HG02970 (cell line): ENCODE data around the gene CRX.
"Not testable (repeated sequence)": the region's sequence is repeated elsewhere in the genome, so short reads cannot be mapped to it uniquely, and the experiment has no call there.

Experiments
- ATAC-seq: cut with Tn5 transposase; IDR thresholded peaks from one replicate; pipeline ENCODE4 v1.9.1; 2021; ENCODE audit warnings: mild to moderate bottlenecking, moderate library complexity, moderate number of reproducible peaks; ENCODE audit not compliant: unreplicated experiment, low FRiP score

CRX gene

DNA sequence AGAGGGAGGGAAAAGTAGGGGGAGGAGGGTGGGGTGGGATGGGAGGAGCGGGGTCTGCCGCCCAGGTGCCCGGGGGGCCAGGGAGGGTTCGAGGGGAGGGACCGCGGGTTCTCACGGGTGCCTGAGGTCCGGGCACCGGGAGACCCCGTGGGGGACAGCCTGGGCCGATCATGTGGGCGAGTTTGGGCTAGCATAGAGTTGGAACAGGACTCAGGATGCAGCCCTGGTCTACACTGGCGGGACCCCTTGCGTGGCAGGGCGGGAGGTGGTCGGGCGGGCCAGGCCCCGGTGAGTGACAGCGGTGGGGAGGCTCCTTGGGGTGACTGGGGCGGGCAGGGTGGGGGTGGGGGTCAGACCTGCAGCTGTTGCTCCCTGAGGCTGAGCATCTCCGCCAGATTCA is 18.6 kb upstream of the CRX start:
- ATAC-seq = not testable (repeated sequence)

DNA sequence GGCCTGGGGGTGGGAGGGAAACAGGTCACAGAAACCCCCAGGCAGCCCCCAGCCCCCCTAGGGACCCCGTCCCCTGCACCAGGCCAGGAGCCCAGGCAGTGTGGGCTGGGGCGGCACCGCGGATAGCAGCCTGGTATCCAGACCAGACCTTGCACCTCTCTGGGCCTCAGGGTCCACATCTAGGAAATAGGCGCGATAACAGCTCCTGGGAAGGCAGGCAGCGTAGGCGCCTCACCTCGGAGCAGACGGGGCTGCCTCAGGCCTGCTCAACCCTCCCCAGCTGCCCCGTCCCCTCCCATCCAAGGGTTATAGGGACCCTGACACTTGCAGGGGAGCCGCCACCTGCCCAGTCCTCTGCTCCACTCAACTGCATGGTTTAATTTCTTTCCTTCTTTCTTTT is 18.1 kb upstream of the CRX start:
- not testable (repeated sequence) for ATAC-seq

DNA sequence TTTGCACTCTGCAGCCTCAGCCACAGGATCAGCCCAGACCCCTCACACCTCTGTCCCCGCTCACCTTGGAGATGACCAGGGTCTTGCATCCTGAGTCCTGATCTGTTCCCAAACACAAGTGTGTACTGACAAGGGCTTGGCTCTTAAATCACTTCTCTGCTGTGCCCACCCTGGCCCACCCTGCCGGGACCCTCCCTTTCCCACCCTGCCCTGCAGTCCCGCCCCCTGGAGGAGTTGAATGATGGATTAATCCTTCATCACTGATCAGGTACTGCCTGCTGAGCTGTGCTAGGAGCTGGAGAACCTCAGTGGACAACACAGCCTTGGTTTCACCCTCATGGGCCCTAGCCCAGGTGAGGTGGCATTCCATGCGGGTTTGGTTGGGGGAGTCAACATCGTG is 17.3 kb upstream of the CRX start, which contains the start of gene TPRX1:
TSS of gene TPRX1 (minus strand) at position 101 of the 400 bp plus-strand sequence. CDS start at position 89, 12 bp downstream.
- ATAC-seq = not testable (repeated sequence)

DNA sequence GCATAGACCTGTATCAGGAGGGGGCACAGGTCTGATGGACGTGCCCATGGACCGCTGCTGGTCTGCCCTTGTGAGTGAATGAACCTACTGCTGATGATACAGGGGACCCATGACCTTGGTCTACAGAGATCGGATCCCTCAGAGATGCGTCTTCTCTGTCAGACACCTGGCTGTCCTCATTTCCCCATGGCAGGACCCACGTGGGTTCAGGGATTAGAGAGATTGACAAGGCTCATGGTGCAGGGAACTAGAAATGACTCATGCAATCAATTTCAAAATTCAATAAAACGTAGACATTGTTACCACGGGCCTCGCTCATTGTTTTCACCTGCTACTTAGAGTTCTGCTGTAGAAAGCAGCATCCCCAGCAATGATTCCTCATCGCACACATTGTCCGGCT is 16.4 kb upstream of the CRX start:
- no peak for ATAC-seq

DNA sequence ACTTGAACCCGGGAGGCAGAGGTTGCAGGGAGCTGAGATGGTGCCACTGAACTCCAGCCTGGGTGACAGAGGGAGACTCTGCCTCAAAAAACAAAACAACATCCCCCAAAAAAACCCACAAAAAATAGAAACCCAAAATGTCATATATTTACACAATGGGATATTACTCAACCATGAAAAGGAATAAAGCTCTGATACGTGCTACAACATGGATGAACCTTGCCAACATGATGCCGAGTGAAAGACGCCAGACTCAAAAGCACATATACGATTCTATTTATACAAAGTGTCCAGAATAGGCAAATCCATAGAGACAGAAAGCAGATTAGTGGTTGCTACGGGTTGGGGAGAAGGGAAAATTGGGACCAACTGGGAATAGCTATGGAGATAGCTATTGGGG is 15.3 kb upstream of the CRX start:
- ATAC-seq = no peak

DNA sequence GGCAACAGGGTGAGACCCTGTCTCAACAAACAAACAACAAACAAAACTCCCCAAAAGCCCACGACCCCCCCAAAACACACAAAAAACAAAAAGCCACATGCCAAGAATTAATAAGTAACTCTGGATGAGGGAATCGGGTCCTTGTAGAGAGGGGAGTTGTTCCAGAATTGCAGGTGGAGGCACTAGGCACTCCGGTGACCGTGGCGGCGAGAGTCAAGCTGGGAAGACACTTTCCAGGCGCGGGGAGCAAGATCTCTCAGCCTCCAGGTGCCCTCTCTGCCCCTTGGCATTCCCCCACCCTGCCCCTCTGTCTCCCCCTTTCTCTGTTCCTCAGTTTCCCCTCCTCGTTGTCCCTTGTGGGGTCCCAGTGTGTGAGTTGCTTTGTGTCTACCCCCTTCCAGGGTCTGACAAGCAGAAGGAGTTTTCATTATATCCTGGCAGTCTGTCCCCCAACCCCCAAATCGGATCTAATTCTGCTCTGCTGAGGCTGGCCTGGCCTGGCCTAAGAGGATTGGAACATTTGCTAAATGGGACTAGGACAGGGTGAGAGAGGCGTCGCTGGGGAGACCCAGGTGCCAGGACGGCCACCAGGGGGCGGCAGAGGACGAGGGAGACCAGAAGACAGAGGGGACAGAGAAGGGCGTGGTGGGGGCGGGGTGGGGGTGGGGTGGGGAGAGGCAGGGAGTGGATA is 8.3 kb upstream of the CRX start:
- no peak for ATAC-seq

DNA sequence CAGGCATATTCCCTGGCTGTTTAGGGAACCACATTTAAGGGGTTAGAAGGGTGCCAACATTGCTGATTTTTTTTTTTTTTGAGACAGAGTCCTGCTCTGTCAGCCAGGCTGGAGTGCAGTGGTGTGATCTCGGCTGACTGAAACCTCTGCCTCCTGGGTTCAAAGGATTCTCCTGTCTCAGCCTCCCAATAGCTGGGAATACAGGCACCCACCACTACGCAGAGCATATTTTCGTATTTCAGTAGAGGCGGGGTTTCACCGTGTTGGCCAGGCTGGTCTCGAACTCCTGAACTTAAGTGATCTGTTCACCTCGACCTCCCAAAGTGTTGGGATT is 7.8 kb upstream of the CRX start:
- ATAC-seq = no peak

DNA sequence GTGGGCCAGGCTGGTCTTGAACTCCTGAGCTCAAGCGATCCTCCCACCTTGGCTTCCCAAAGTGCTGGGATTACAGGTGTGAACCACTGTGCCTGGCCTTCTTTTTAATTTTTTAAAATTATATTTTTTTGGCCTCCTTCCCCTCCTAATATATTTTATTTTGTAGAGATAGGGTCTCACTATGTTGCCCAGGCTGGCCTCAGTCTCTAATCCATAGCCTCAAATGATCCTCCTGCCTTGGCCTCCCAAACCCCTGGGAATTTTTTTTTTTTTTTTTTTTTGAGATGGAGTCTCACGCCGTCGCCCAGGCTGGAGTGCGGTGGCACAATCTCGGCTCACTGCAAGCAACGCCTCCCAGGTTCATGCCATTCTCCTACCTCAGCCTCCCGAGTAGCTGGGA is 5.5 kb upstream of the CRX start:
- not testable (repeated sequence) for ATAC-seq

DNA sequence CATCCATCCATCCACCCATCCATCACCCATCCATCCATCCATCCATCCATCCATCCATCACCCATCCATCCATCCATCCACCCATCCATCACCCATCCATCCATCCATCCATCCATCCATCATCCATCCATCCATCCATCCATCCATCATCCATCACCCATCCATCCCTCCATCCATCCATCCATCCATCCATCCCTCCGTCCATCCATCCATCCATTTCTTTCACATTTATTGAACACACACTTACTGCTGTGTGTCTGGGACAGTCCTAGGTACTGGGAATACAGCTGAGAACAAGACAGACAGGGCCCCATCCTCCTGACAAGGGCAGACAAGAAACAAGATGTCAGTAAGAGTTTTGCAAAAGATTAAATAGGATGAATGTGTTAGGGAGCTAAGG is 3.5 kb upstream of the CRX start:
- ATAC-seq = not testable (repeated sequence)

DNA sequence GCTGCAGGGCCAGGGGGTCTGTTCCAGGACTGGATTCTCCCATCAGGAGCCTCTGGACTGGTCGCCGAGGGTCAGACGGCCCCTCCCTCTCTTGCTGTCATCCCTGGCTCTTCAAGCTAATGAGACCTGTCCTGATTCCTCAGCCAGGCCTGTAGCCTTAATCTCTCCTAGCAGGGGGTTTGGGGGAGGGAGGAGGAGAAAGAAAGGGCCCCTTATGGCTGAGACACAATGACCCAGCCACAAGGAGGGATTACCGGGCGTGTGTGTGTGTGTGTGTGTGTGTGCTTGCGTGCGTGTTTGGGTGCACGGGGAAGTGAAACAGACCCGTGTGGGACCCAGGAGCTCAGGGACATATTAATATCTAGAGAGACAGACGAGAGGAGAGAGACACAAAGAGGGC is 1.9 kb upstream of the CRX start:
- ATAC-seq = no peak

DNA sequence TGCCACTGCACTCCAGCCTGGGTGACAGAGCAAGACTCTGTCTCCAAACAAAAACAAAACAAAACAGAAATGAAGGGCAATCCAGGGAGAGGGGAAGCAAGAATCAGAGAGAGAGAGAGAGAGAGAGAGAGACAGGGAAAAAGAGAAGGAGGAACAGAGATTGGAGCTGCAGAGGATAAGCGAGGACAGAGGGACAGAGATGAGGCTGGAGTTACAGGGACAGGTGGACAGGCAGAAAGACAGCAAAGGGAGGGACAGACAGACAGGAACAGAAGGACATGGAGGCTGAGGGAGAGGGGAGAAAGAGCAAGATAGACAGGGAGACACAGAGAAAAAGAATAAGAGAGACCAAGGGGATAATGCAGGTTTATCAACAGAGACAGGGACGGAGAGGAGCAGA is 1.3 kb upstream of the CRX start:
- no peak for ATAC-seq

DNA sequence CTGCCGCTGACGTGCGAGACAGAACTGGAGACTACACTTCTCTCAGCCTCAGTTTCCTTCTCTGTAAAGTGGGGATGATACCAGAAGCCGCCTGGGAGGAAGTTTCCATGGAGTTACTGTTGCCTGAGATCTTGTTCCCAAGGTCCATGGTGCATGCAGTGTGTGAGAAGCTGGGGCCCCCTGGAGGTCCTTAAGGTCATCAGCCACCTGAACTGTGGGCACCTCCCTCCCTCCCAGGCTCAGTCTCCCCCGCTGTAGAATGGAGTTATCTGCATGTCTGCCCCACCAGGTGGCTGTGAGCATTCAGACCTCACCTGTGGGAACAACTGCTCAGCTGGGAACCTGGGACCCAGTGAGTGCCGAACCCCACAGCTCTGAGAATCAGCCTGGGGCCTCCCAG is 2.7 kb downstream of the CRX start:
- ATAC-seq = no peak

DNA sequence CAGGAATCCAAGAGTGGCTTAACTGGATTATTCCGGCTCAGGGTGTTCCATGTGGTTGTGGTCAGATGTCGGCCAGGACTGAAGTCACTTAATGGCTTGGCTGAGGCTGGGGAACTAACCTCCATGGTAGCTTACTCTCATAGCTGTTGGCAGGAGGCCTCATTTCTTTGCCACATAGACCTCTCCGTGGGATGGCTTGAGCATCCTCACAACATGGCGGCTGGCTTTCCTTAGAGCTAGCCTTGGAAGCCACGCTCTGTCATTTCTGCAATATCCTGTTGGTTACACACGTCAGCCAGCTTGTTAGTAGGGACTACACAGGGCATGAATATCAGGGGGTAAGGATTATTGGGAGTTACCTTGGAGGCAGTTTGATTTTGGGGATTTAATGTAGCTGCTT is 5.1 kb downstream of the CRX start:
- ATAC-seq = no peak

DNA sequence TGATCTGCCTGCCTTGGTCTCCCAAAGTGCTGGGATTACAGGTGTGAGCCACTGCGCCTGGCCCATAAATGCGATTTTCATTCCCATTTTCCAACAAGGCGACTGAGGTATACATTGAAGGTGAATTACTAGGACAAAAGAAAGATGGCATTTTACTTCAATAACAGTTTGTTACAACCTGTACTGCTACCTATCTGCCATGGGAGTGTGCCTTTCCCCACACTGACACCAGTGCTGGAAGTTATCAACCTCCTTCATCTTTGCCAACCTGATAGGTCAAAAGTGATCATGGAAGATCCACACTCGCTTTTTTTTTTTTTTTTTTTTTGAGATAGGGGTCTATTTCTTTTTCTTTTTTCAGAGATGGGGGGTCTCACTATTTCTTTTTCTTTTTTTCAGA is 11.0 kb downstream of the CRX start:
- no peak for ATAC-seq

DNA sequence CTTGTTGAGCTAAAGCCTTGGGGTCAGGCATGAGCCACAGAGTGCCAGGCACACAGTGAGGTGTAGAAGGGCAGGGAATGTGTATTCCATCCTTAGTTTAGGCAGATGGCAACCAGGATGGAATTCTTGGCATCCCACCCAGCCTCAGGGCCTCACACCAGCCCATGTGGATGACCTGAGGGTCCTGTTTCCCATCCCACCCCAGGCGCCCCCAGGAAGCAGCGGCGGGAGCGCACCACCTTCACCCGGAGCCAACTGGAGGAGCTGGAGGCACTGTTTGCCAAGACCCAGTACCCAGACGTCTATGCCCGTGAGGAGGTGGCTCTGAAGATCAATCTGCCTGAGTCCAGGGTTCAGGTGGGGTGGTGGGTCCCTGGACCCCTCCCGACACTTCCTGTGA is 14.3 kb downstream of the CRX start:
- ATAC-seq = no peak

DNA sequence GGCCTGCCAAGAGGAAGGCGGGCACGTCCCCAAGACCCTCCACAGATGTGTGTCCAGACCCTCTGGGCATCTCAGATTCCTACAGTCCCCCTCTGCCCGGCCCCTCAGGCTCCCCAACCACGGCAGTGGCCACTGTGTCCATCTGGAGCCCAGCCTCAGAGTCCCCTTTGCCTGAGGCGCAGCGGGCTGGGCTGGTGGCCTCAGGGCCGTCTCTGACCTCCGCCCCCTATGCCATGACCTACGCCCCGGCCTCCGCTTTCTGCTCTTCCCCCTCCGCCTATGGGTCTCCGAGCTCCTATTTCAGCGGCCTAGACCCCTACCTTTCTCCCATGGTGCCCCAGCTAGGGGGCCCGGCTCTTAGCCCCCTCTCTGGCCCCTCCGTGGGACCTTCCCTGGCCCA is 17.7 kb downstream of the CRX start:
- ATAC-seq = no peak

DNA sequence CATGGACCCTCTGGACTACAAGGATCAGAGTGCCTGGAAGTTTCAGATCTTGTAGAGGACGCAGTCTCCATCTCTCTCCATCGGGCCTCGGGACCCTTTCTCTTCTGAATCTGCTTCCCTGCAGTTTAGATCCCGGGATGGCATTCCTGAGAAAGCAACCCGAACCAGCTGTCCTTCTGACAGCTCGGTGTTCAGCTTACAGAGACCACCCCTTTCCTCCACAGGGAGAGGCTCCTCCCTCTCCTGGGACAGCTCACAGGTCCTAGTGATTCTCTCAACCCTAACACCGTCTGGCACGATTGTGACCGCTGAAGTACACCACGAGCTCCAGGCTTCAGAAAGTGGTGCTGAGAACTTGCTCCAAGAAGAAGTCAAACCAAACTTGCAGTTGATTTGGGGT is 18.2 kb downstream of the CRX start:
- no peak for ATAC-seq

DNA sequence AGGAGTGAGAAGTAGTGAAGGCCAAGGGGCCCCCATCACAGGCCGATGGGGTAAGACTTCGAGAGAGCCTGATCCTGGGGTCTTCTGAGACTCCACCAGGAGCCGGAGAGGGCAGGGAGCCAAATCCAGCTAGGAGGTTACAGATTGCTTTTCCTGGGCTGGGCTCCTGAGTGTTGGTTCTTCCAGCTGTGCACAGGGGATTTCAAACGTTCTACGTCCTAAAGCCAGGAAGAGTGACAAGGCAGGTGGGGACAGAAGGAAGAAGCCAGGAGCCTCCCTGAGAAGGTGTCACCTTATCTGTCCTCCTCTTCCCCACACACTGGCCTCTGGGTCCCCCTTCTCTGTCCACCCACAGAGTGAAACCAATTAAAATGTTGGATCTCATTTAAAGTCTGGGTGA is 21.2 kb downstream of the CRX start:
- ATAC-seq = no peak

DNA sequence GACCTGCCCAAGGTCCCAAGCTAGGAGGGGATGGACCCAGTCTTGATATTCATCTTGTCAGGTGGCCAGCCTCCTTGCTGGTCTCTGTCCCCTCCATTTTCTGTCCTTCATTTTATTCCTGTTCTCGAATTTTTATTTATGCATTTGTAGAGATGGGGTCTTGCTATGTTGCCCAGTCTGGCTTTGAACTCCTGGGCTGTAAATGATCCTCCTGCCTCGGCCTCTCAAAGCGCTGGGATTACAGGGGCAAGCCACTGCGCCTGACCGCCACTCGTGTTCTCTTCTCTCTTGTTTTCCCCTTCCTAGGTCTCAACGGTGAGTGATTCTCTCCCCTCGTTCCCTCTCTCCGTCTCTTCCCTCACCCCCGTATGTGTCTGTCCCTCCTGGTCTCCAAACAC is 26.7 kb downstream of the CRX start:
- ATAC-seq = no peak

DNA sequence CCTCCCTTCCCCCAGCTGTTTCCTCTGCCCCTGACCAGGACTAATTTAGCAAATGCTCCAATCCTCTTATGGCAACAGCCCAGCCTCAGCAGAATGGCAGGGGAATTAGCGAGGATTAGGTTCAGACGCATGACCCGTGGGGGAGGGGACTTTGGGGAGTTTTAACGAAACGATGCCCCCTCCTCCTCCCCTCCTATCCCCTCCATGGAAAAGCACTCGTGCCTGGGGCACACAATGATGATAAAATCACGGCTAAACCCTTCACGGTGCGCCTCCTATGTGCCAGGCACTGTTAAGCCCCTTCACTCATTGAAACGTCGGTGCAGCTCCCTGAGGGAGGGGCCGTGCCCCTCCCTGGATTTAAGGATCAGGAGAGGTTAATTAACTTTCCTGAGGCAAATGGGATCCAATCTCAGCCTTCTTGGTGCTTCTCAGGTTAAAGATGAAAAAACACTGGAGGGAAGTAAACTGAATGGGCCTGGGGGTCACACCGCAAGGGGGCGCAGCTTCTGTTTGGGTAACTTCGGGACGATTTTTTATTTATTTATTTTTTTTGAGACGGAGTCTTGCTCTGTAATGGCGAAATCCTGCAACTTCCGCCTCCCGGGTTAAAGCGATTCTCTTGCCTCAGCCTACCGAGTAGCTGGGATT is 27.2 kb downstream of the CRX start:
- no peak for ATAC-seq

DNA sequence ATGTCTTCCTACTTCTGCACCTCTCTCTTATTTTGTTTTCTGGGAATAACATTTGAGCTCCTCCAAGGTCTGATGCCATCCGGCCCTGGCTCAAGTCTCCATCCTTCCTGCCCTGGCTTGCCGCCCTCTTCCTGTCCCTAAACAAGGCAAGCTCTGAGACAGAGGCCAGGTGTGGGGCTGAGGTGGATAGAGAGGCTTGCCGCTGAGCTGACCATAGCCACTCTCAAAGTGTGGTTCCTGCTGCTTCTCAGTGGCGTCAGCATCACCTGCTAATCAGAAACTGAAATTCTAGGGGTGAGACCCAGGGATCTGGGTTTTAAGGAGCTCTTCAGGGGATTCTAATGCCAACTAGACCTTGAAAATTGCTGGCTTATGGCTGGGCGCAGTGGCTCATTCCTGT is 31.3 kb downstream of the CRX start:
- no peak for ATAC-seq

DNA sequence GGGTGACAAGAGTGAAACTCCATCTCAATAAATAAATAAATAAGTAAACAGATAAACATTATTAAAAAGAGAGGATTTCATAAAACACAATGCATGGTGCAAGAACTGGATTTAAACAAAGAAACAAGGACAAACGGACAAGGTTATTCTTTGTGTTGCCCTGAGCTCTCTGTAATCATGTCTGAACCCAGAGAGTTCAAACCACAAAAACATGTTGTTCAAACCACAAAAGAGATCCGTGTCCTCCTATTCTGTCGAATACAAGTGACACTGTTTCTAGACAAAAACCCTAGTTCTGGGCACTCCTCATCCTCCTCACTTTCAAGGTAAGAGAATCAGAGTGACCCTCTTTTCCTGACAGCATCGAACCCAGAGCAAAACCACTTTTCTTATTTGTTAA is 32.7 kb downstream of the CRX start:
- no peak for ATAC-seq

DNA sequence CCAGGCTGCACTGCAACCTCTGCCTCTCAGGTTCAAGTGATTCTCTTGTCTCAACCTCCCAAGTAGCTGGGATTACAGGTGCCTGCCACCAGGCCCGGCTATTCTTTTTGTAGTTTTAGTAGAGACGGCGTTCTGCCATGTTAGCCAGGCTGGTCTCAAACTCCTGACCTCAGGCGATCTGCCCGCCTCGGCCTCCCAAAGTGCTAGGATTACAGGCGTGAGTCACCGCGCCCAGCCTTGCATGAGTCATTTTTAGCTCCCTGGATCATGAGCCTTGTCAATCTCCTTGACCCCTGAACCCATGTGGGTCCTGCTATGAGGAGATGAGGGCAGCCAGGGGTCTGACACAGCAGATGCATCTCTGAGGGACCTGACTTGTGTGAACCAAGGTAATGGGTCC is 36.5 kb downstream of the CRX start:
- not testable (repeated sequence) for ATAC-seq
